Measurements from ENCODE around the gene NUTM2F.
"Not testable (repeated sequence)": the region's sequence is repeated elsewhere in the genome, so short reads cannot be mapped to it uniquely, and the experiment has no call there.

The NUTM2F gene

GRCh38 chr9:94277885-94278536, 50.4 kb downstream of the NUTM2F start:
- TF ChIP-seq CTCF (IDR thresholded peaks at IDR 0.05; ENCODE audit: borderline replicate concordance, control extremely low read depth, extremely low read depth, insufficient read depth, missing control alignments) = no peak
- in situ Hi-C loops (cut with MboI; ENCODE audit: low sequenced_read_pairs, unreplicated experiment) = no loop called here
- DNase-seq (ENCODE audit: low spot score) = no peak

- in situ Hi-C loops (cut with MboI; ENCODE audit: low sequenced_read_pairs, unreplicated experiment); DNase-seq (ENCODE audit: low spot score): not testable (repeated sequence)
Observed at GRCh38 chr9:94277029-94277428, 51.4 kb downstream of the NUTM2F start.

GRCh38 chr9:94270009-94270408, 58.4 kb downstream of the NUTM2F start:
- in situ Hi-C loops (cut with MboI; ENCODE audit: low sequenced_read_pairs, unreplicated experiment) = no loop called here
- DNase-seq (ENCODE audit: low spot score) = no peak
- TF ChIP-seq CTCF (IDR thresholded peaks at IDR 0.05; ENCODE audit: borderline replicate concordance, control extremely low read depth, extremely low read depth, insufficient read depth, missing control alignments) = no peak

GRCh38 chr9:94269264-94269663, 59.2 kb downstream of the NUTM2F start:
- in situ Hi-C loops (cut with MboI; ENCODE audit: low sequenced_read_pairs, unreplicated experiment) = no loop called here
- no peak for TF ChIP-seq CTCF (IDR thresholded peaks at IDR 0.05; ENCODE audit: borderline replicate concordance, control extremely low read depth, extremely low read depth, insufficient read depth, missing control alignments)
- no peak for DNase-seq (ENCODE audit: low spot score)
